MCF 10A (cell line): Measurements from ENCODE around the gene C9orf152. TPM values are rescaled to one million over a fixed set of nuclear protein-coding genes. Genes with fewer than 3 reads are reported as not detected.
"Not testable (repeated sequence)": the region's sequence is repeated elsewhere in the genome, so short reads cannot be mapped to it uniquely, and the experiment has no call there.

Experiments
- BruUV-seq: library from RNA; stranded (reverse); fragments of 400-500 nt; replicated peaks from 2 replicates; lab custom pipeline; 2021; lab: Mats Ljungman, UMichigan
- CTCF ChIA-PET: fragments of 300-600 bp; sonication (Branson Sonifier 250); formaldehyde crosslinking; extraction: SDS; loops from one replicate; lab custom pipeline; 2021; ENCODE audit warnings: antibody characterized with exemption, inconsistent platforms; lab: Yijun Ruan, JAX
- POLR2A ChIA-PET: fragments of 300-600, 350-650 bp; sonication (Branson Sonifier 250); formaldehyde crosslinking; extraction: SDS; loops from one replicate; lab custom pipeline; 2020; ENCODE audit warnings: antibody characterized with exemption, inconsistent platforms; lab: Yijun Ruan, JAX
- DNase-seq: peaks from one replicate; pipeline ENCODE4 v3.0.0-alpha.2; 2018; ENCODE audit not compliant: unreplicated experiment
- H3K27ac Mint-ChIP-seq: one replicate; pipeline ENCODE4 v1.8.0; 2022; ENCODE audit warnings: mild to moderate bottlenecking, low read depth, mixed read lengths; ENCODE audit not compliant: unreplicated experiment
- H3K27me3 Mint-ChIP-seq: one replicate; pipeline ENCODE4 v1.8.0; 2022; ENCODE audit warnings: mixed read lengths; ENCODE audit not compliant: insufficient read depth, unreplicated experiment
- H3K36me3 Mint-ChIP-seq: one replicate; pipeline ENCODE4 v1.8.0; 2022; ENCODE audit warnings: mild to moderate bottlenecking, moderate library complexity, mixed read lengths; ENCODE audit not compliant: insufficient read depth, unreplicated experiment
- H3K4me1 Mint-ChIP-seq: one replicate; pipeline ENCODE4 v1.8.0; 2022; ENCODE audit warnings: mixed read lengths; ENCODE audit not compliant: insufficient read depth, unreplicated experiment
- H3K4me3 Mint-ChIP-seq: one replicate; pipeline ENCODE4 v1.8.0; 2022; ENCODE audit warnings: mild to moderate bottlenecking, moderate library complexity, mixed read lengths; ENCODE audit not compliant: unreplicated experiment
- H3K9me3 Mint-ChIP-seq: one replicate; pipeline ENCODE4 v1.8.0; 2022; ENCODE audit warnings: mixed read lengths; ENCODE audit not compliant: unreplicated experiment
- CTCF ChIP-seq: fragments of 200-600 bp; IDR thresholded peaks from one replicate; pipeline ENCODE4 v1.8.0; 2022; ENCODE audit warnings: antibody characterized with exemption, mild to moderate bottlenecking; ENCODE audit not compliant: unreplicated experiment
- intact Hi-C: fragments of 100-400 bp; cut with micrococcal nuclease; formaldehyde crosslinking; loops from 2 replicates; pipeline ENCODE4 v1.14.1; 2022
- total RNA-seq: library from RNA; stranded (reverse); gene quantifications from 2 replicates; pipeline ENCODE4 v1.2.3, GENCODE V29; 2022

Gene C9orf152
- total RNA-seq, 1 experiment from 2014 or later, result not detected

- H3K27ac Mint-ChIP-seq, result no peak overlapping the region
- no peak for TF ChIP-seq CTCF
- ChIA-PET CTCF (interaction anchor here (0.6 kb wide), 1 partner anchor 746 kb away, joined by 3 read pairs; no protein-coding TSS in a partner anchor), POLR2A (interaction anchor here (0.9 kb wide), 1 partner anchor 12 kb away, joined by 4 read pairs; no protein-coding TSS in a partner anchor)
- H3K27me3 Mint-ChIP-seq, result no peaks in the 10 kb centered on the region
- no peaks in the 10 kb centered on the region for H3K36me3 Mint-ChIP-seq
- no TSS peak for BruUV-seq
- intact Hi-C loops, result no loop called here
- DNase-seq, result no peak
- no peak overlapping the region for H3K4me3 Mint-ChIP-seq
- H3K9me3 Mint-ChIP-seq, result no peaks in the 10 kb centered on the region
- H3K4me1 Mint-ChIP-seq, result no peaks in the 10 kb centered on the region
These were observed 5.7 kb downstream of the C9orf152 start for GRCh38 chr9:110202232-110202631.

DNA sequence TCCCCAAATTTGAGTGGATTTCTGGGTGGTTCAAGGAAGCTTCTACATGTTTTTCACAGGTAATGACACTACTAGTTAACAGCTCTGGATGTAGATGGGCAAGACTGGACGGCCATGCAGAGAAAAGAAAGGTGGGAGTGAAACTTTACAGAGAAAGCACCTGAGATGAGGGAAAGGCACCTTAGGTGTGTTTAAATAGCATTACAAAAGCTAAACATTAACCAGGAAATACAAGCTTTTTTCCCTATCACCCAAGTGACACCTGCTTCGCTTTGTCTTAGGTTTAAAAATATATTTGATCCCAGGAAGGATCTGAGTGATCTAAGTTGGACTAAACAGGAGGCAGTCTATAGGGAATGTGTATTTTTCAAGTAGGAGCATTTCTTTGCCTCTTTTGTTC lies 8.3 kb downstream of the C9orf152 start:
- no peak overlapping the region for H3K27ac Mint-ChIP-seq
- no peak for TF ChIP-seq CTCF
- no TSS peak for BruUV-seq
- intact Hi-C loops, result no loop called here
- no peaks in the 10 kb centered on the region for H3K27me3 Mint-ChIP-seq
- no peaks in the 10 kb centered on the region for H3K4me1 Mint-ChIP-seq
- no peak for DNase-seq
- POLR2A ChIA-PET, result no interaction called here
- no peaks in the 10 kb centered on the region for H3K36me3 Mint-ChIP-seq
- no peak overlapping the region for H3K4me3 Mint-ChIP-seq
- H3K9me3 Mint-ChIP-seq, result no peaks in the 10 kb centered on the region
- CTCF ChIA-PET, result interaction anchor here (0.6 to 1.2 kb wide), 2 partner anchors 18 to 48 kb away, joined by 3 read pairs; no protein-coding TSS in a partner anchor

DNA sequence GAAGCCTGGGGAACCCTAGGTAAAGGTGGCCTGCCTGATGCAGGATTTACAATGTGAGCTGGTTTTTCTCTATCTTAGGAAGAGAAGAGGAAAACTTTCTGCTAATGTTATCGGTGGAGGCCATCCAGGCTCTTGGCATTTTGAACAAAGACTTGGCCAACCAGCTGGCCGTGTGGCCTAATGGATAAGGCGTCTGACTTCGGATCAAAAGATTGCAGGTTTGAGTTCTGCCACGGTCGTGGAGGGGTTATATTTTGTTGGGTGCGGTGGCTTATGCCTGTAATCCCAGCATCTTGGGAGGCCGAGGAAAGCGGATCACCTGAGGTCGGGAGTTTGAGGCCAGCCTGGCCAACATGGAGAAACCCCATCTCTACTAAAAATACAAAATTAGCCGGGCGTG lies 9.6 kb downstream of the C9orf152 start:
- Mint-ChIP-seq H3K27me3 (no peaks in the 10 kb centered on the region), H3K4me1 (no peaks in the 10 kb centered on the region), H3K4me3 (no peak overlapping the region), H3K36me3 (no peaks in the 10 kb centered on the region), H3K27ac (no peak overlapping the region), H3K9me3 (no peaks in the 10 kb centered on the region)
- BruUV-seq, result no TSS peak
- no peak for DNase-seq
- intact Hi-C loops, result no loop called here
- ChIA-PET CTCF (interaction anchor here (1.2 to 2.0 kb wide), 5 partner anchors 11 to 26 kb away, joined by 3 to 10 read pairs (median 5); no protein-coding TSS in a partner anchor), POLR2A (no interaction called here)
- TF ChIP-seq CTCF, result no peak

- TF ChIP-seq CTCF, result no peak
- ChIA-PET POLR2A (no interaction called here), CTCF (interaction anchor here (0.7 to 2.0 kb wide), 5 partner anchors 10 to 25 kb away, joined by 3 to 10 read pairs (median 6); no protein-coding TSS in a partner anchor)
- Mint-ChIP-seq H3K27ac (no peak overlapping the region), H3K27me3 (no peaks in the 10 kb centered on the region), H3K36me3 (no peaks in the 10 kb centered on the region), H3K4me3 (no peak overlapping the region), H3K4me1 (no peaks in the 10 kb centered on the region), H3K9me3 (no peaks in the 10 kb centered on the region)
- DNase-seq, result no peak
- intact Hi-C loops, result no loop called here
- no TSS peak for BruUV-seq
These were observed 10.4 kb downstream of the C9orf152 start for GRCh38 chr9:110197330-110198187.

DNA sequence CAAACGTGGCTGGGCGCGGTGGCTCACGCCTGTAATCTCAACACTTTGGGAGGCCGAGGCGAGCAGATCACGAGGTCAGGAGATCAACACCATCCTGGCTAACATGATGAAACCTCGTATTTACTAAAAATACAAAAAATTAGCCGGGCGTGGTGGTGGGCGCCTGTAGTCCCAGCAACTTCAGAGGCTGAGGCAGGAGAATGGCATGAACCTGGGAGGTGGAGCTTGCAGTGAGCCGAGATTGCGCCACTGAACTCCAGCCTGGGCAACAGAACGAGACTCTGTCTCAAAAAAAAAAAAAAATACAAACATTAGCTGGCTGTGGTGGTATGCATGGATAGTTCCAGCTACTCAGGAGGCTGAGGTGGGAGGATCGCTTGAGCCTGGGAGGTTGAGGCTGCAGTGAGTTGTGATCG lies 11.9 kb downstream of the C9orf152 start:
- H3K9me3 Mint-ChIP-seq, DNase-seq, H3K4me1 Mint-ChIP-seq, H3K27ac Mint-ChIP-seq, BruUV-seq, POLR2A ChIA-PET, H3K36me3 Mint-ChIP-seq, H3K27me3 Mint-ChIP-seq, intact Hi-C loops, H3K4me3 Mint-ChIP-seq: not testable (repeated sequence)
- CTCF ChIA-PET, result interaction anchor here (0.6 to 1.0 kb wide), 7 partner anchors 13 to 1102 kb away, joined by 3 to 7 read pairs (median 3); no protein-coding TSS in a partner anchor
